ENCODE results near the gene PIK3AP1. TPM values are rescaled to one million over a fixed set of nuclear protein-coding genes. Genes with fewer than 3 reads are reported as not detected.

Gene PIK3AP1
- total RNA-seq, 1 experiment from 2014 or later: 1.7 TPM

GRCh38 chr10:96579133-96579532 lies 141.2 kb downstream of the PIK3AP1 start:
- H2AFZ ChIP-seq (ENCODE audit: low read length): no peak overlapping the region
- H2BK5ac ChIP-seq (ENCODE audit: insufficient read length, low read length): no peak overlapping the region
- no peaks in the 10 kb centered on the region for H3K9me3 ChIP-seq (ENCODE audit: control insufficient read depth, low read depth, low read length)
- H3K27me3 Mint-ChIP-seq (ENCODE audit: low read depth): no peaks in the 10 kb centered on the region
- H3K9me3 Mint-ChIP-seq: no peaks in the 10 kb centered on the region
- H4K91ac ChIP-seq (ENCODE audit: insufficient read length, low read depth, low read length): no peak overlapping the region
- H3K79me2 ChIP-seq (ENCODE audit: insufficient read depth, low read length): peaks cover 33% of the 10 kb centered on the region; the same call in 1 of the 2 replicates
- H3K18ac ChIP-seq (ENCODE audit: insufficient read length, low read depth, low read length): no peak overlapping the region
- no peak overlapping the region for H4K5ac ChIP-seq (ENCODE audit: insufficient read length, low read depth, low read length)
- H3K56ac ChIP-seq (ENCODE audit: insufficient read length, low read depth, low read length): no peak overlapping the region
- H3K23ac ChIP-seq (ENCODE audit: insufficient read length, low read depth, low read length): no peak overlapping the region
- no peak overlapping the region for H2BK15ac ChIP-seq (ENCODE audit: low read depth, low read length)
- no peak overlapping the region for H2BK12ac ChIP-seq (ENCODE audit: insufficient read length, low read depth, low read length)
- H3K79me1 ChIP-seq (ENCODE audit: insufficient read depth, low read depth, low read length, poor library complexity, severe bottlenecking): peaks cover 4% of the 10 kb centered on the region
- no peak overlapping the region for H3K4ac ChIP-seq (ENCODE audit: low read depth, low read length)
- H3K23me2 ChIP-seq (ENCODE audit: insufficient read length, low read depth, low read length, poor library complexity, severe bottlenecking): no peaks in the 10 kb centered on the region
- no peak overlapping the region for H3K27ac Mint-ChIP-seq
- no peak overlapping the region for H3K27ac ChIP-seq (ENCODE audit: insufficient read length, low read depth, low read length)
- H3K4me2 ChIP-seq (ENCODE audit: insufficient read depth, insufficient read length, low read length): no peak overlapping the region
- H3K4me1 Mint-ChIP-seq: peaks cover 24 to 34% of the 10 kb centered on the region in 2 experiments
- no peak overlapping the region for H2AK5ac ChIP-seq (ENCODE audit: insufficient read length, low read length)
- no peak overlapping the region for H3T11ph ChIP-seq (ENCODE audit: low read length)
- no peaks in the 10 kb centered on the region for H3K4me1 ChIP-seq (ENCODE audit: insufficient read depth, low read length)
- DNase-seq: no peak
- no peaks in the 10 kb centered on the region for H3K27me3 ChIP-seq (ENCODE audit: insufficient read depth, low read length)
- H3K9ac ChIP-seq (ENCODE audit: extremely low read depth, insufficient read length, low read length): no peak overlapping the region
- WGBS (ENCODE audit: extremely low coverage, insufficient read length, low lambda C conversion rate): no CpG with 5 or more reads among the region's 2 CpGs
- H2BK20ac ChIP-seq (ENCODE audit: low read depth, low read length, poor library complexity, severe bottlenecking): no peak overlapping the region
- H3K14ac ChIP-seq (ENCODE audit: insufficient read depth, low read length): no peak overlapping the region
- no peak for TF ChIP-seq CTCF (conservative IDR thresholded peaks at IDR 0.05)
- H2BK120ac ChIP-seq (ENCODE audit: low read depth, low read length, poor library complexity, severe bottlenecking): no peak overlapping the region
- peaks cover 8 to 20% (median 16%) of the 10 kb centered on the region in 3 experiments; a peak in 6 of 7 replicates for H3K36me3 Mint-ChIP-seq (ENCODE audit: insufficient read depth in 1 of 3, low read depth in 3 of 3)
- H3K4me3 Mint-ChIP-seq: no peak overlapping the region
- no peak overlapping the region for H4K8ac ChIP-seq (replicated peaks; ENCODE audit: insufficient read length, low read depth, low read length)
- H4K20me1 ChIP-seq (ENCODE audit: control insufficient read depth, insufficient read depth, insufficient read length): no peaks in the 10 kb centered on the region

Data from H9 (cell line).